Measurements from ENCODE around the gene GDF10. TPM values are rescaled to one million over a fixed set of nuclear protein-coding genes. Genes with fewer than 3 reads are reported as not detected.

GDF10 gene
- total and polyA plus RNA-seq, 2 of the 8 experiments (the other 6 are each of a cell fraction or from before 2014, with no cell fraction given) = 0.19 to 0.32 TPM

- H2BK15ac ChIP-seq (ENCODE audit: low read length) = no peak overlapping the region
- no peak overlapping the region for H2AFZ ChIP-seq (ENCODE audit: low read length)
- H3K18ac ChIP-seq (ENCODE audit: extremely low read depth, low read length) = no peak overlapping the region
- H3K79me2 ChIP-seq (ENCODE audit: control insufficient read depth in 1 of 2, insufficient read depth in 2 of 2, low read length in 2 of 2) = no peaks in the 10 kb centered on the region
- WGBS, 2 experiments (ENCODE audit: extremely low coverage in 1 of 2, insufficient coverage in 1 of 2, insufficient read length in 1 of 2, insufficient replicate concordance in 2 of 2, low coverage in 1 of 2, low lambda C conversion rate in 2 of 2, missing lambda C conversion rate in 1 of 2) = 81% methylated on average over 6 of the region's 6 CpGs; no CpG with 5 or more reads in 1 of the 2 experiments
- H3K36me3 ChIP-seq (ENCODE audit: control insufficient read depth in 2 of 4, insufficient read depth in 4 of 4, low read length in 3 of 4) = no peaks in the 10 kb centered on the region
- H3K23ac ChIP-seq (ENCODE audit: insufficient read length) = no peak overlapping the region
- no peak overlapping the region for H4K5ac ChIP-seq (ENCODE audit: insufficient read length, low read depth, low read length)
- no peak overlapping the region for H2BK5ac ChIP-seq (ENCODE audit: low read depth, low read length)
- H3K23me2 ChIP-seq (ENCODE audit: low read depth, low read length) = peaks cover 11% of the 10 kb centered on the region; the same call in 1 of the 2 replicates
- H3K27me3 ChIP-seq (replicated peaks in 1 of 4; ENCODE audit: control insufficient read depth in 3 of 4, extremely low read depth in 1 of 4, insufficient read depth in 3 of 4, low read length in 3 of 4) = peaks cover 4 to 39% (median 31%) of the 10 kb centered on the region in 4 experiments
- H4K20me1 ChIP-seq (replicated peaks in 1 of 2; ENCODE audit: control insufficient read depth in 1 of 2, insufficient read depth in 2 of 2, low read length in 2 of 2) = no peaks in the 10 kb centered on the region
- no peak overlapping the region for H3K27ac ChIP-seq (ENCODE audit: low read depth, low read length)
- H3K4me2 ChIP-seq (ENCODE audit: insufficient read depth in 1 of 2, low read depth in 2 of 2, low read length in 2 of 2) = no peak overlapping the region
- H3K14ac ChIP-seq (ENCODE audit: insufficient read length) = no peak overlapping the region
- H2BK12ac ChIP-seq (ENCODE audit: low read depth, low read length) = no peak overlapping the region
- no peak overlapping the region for H4K91ac ChIP-seq (replicated peaks; ENCODE audit: insufficient read length, low read length)
- CTCF ChIA-PET (ENCODE audit: partially characterized antibody) = interaction anchor here (0.7 to 3.3 kb wide), 7 partner anchors 9 to 311 kb away, joined by 3 to 17 read pairs (median 4); no protein-coding TSS in a partner anchor
- FAIRE-seq (no peak), DNase-seq (ENCODE audit: low read depth in 1 of 2, low spot score in 2 of 2) (no peak)
- H3K56ac ChIP-seq (replicated peaks; ENCODE audit: insufficient read length, low read depth, low read length) = no peak overlapping the region
- H2BK20ac ChIP-seq (ENCODE audit: low read length) = no peak overlapping the region
- no peak overlapping the region for H2BK120ac ChIP-seq (replicated peaks; ENCODE audit: low read depth, low read length)
- no peak overlapping the region for H3K9ac ChIP-seq (replicated peaks in 1 of 4; ENCODE audit: extremely low read depth in 1 of 4, low read depth in 3 of 4, low read length in 3 of 4)
- H3K4me1 ChIP-seq (replicated peaks in 1 of 4; ENCODE audit: control insufficient read depth in 3 of 4, insufficient read depth in 4 of 4, low read length in 3 of 4) = peaks cover 0 to 7% (median 3%) of the 10 kb centered on the region in 4 experiments; a peak in 4 of 7 replicates
- H2AK5ac ChIP-seq (ENCODE audit: low read depth, low read length) = no peak overlapping the region
- H3K79me1 ChIP-seq (ENCODE audit: low read depth, low read length) = no peaks in the 10 kb centered on the region
- no peak for TF ChIP-seq SP4 (IDR thresholded peaks at IDR 0.05; ENCODE audit: low read length)
- TF ChIP-seq RNF2 (IDR thresholded peaks at IDR 0.05; ENCODE audit: borderline replicate concordance, low read depth, low read length, missing control alignments, poor library complexity, severe bottlenecking) = no peak
- TF ChIP-seq SAP30 (IDR thresholded peaks at IDR 0.05; ENCODE audit: insufficient read depth, insufficient replicate concordance, low read length) = no peak
- no peak for TF ChIP-seq GABPA (IDR thresholded peaks at IDR 0.05; ENCODE audit: borderline replicate concordance, insufficient read depth, low read length)
- TF ChIP-seq CREB1 (IDR thresholded peaks at IDR 0.05) = no peak
- no peak for TF ChIP-seq YY1 (IDR thresholded peaks at IDR 0.05; ENCODE audit: low read depth, low read length)
- TF ChIP-seq, protein P1, sequence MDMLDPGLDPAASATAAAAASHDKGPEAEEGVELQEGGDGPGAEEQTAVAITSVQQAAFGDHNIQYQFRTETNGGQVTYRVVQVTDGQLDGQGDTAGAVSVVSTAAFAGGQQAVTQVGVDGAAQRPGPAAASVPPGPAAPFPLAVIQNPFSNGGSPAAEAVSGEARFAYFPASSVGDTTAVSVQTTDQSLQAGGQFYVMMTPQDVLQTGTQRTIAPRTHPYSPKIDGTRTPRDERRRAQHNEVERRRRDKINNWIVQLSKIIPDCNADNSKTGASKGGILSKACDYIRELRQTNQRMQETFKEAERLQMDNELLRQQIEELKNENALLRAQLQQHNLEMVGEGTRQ (IDR thresholded peaks at IDR 0.05; ENCODE audit: low read length) = no peak
- no peak for TF ChIP-seq EZH2 (IDR thresholded peaks at IDR 0.05; ENCODE audit: low read depth, low read length, severe bottlenecking)
- no peak for TF ChIP-seq KDM1A (IDR thresholded peaks at IDR 0.05; ENCODE audit: borderline replicate concordance, low read length)
- TF ChIP-seq TCF12 (IDR thresholded peaks at IDR 0.05; ENCODE audit: low read depth, low read length) = no peak
- no peak for TF ChIP-seq SUZ12 (IDR thresholded peaks at IDR 0.05; ENCODE audit: low read length)
- no peak overlapping the region for H4K8ac ChIP-seq (ENCODE audit: extremely low read depth, insufficient read depth, low read length)
- POLR2A ChIA-PET (ENCODE audit: partially characterized antibody) = no interaction called here
- no peaks in the 10 kb centered on the region for H3K9me3 ChIP-seq (ENCODE audit: insufficient read depth in 2 of 2, low read depth in 1 of 2, low read length in 1 of 2)
- no peak overlapping the region for H3K4me3 ChIP-seq (ENCODE audit: extremely low read depth in 1 of 4, insufficient read depth in 2 of 4, low read depth in 3 of 4, low read length in 4 of 4)
- no peak overlapping the region for H3K4ac ChIP-seq (replicated peaks; ENCODE audit: insufficient read length, low read depth, low read length)
Observed at GRCh38 chr10:47303866-47304265, 3.9 kb downstream of the GDF10 start.
